Stimulated activated effector memory CD8-positive, alpha-beta T cell treated with anti-CD3 and anti-CD28 coated beads, Interleukin-12 subunit alpha, Interleukin-12 subunit beta, amount 100 ng/mL, for 72 hours (primary cell): Measurements from ENCODE around the gene HOXA1.
A peak's percentile ranks its signal among the peaks of the same experiment; 100 is the strongest.

Experiments used
- ATAC-seq: fragments of 150-1000 bp; cut with Tn5 transposase; 2 replicates; pipeline ENCODE4 v1.10.0; 2021
- DNase-seq, 2 donors: peaks; one replicate each; pipeline ENCODE4 v3.0.0; 2021 to 2022; ENCODE audit warnings: low spot score in 2 of 2
- H3K27ac Mint-ChIP-seq: one replicate; pipeline ENCODE4 v1.8.0; 2022; ENCODE audit warnings: mild to moderate bottlenecking, mixed read lengths
- H3K36me3 Mint-ChIP-seq: one replicate; pipeline ENCODE4 v1.8.0; 2022; ENCODE audit warnings: mild to moderate bottlenecking, mixed read lengths
- H3K4me1 Mint-ChIP-seq: one replicate; pipeline ENCODE4 v1.8.0; 2022; ENCODE audit warnings: mixed read lengths
- H3K4me3 Mint-ChIP-seq: one replicate; pipeline ENCODE4 v1.8.0; 2022; ENCODE audit warnings: mild to moderate bottlenecking, mixed read lengths
- H3K9me3 Mint-ChIP-seq: one replicate; pipeline ENCODE4 v1.8.0; 2022; ENCODE audit warnings: mixed read lengths

HOXA1 gene

DNA sequence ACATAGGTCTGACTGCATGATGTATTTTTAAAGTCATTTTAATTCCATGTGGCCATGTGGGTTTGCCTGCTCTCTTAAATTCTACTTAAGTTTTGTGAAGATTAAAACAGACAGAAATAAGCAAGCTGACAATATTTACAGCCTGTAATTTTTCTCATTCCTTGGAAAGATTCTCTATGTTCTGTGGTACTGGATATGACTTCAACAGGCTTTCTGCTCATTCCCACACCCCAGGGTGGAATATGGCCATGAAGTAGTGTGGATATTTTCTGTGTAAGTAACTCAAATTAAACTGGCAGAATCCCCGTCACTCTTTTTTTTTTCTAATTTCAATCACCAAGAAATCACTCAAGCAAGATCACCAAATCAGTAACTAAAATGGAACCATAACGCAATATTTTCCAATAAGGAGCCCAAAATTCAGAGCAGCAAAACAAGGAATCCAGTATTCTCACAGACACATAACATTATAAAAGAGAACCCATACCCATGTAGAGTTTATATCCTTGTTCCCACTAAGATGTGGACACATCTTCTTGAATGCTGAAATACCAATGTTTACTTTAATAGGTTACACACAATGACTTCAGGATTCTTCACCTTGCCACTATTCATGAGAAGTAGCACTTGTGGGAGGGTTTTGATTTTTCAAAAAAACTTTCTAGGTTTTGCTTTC lies 42.0 kb upstream of the HOXA1 start:
- Mint-ChIP-seq H3K27ac (no peak overlapping the region), H3K4me3 (no peak overlapping the region), H3K9me3 (no peaks in the 10 kb centered on the region), H3K4me1 (peaks cover 25% of the 10 kb centered on the region), H3K36me3 (no peaks in the 10 kb centered on the region)
- DNase-seq (no peak), ATAC-seq (no peak)

DNA sequence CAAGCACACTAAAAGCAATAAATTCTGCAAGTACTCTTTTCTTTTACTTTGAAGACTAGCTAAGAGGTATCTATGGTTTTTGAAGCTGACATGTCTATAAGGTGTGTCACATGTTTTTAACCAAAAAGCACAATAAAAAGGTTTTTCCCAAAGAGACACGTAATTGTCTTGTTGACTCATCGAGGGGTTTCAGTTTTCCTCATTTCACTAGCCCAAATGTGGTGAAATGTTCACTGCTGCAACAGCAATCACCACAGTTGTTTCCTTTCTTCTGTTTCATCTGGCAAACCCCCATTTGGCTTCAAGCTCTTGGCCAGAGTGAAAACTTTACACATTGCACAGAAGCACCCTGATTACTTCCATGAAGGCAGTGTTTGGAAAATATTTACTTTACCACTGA lies 38.6 kb upstream of the HOXA1 start:
- Mint-ChIP-seq H3K4me3 (no peak overlapping the region), H3K27ac (no peak overlapping the region), H3K36me3 (no peaks in the 10 kb centered on the region), H3K4me1 (peaks cover 25% of the 10 kb centered on the region), H3K9me3 (no peaks in the 10 kb centered on the region)
- ATAC-seq (peak; percentile 75), DNase-seq (no peak)

DNA sequence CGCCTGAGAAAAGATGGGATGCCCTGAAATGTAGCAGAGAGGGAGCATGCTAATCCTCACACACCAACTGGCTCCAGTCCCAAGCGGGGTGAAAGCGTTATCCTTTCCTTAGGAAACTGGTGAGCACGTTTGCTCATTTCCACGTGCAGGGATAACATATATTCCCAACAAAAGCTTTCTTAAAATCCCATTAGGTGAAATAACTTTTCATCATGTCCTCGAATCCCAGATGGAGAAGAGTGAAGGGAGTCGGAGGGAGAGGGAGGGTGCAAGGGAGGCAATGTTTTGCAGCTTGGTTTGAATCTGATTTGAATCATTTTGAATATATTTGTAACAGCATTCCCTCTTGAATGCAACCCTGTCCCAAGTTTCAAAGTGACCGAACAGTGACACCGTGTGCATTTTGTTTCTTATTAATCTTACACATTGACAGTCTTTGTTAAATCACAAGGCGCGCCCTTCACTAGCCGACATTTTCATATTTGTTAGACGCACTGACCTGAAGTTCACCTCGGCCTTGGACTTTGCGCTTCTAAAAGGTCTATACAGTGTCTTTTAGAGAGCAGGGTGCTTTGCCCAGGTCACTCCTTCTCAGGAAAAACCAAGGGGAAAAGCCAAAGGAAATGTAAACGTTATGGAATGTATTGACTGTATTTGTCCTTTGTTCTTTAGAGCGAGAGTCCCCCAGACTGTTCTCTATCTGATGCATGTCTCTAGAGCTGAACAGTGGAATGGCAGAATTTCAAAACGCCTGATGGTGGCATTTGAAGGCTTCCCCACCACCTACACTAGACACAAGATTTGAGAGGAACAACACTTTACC lies 37.8 kb upstream of the HOXA1 start:
- ATAC-seq: no peak

DNA sequence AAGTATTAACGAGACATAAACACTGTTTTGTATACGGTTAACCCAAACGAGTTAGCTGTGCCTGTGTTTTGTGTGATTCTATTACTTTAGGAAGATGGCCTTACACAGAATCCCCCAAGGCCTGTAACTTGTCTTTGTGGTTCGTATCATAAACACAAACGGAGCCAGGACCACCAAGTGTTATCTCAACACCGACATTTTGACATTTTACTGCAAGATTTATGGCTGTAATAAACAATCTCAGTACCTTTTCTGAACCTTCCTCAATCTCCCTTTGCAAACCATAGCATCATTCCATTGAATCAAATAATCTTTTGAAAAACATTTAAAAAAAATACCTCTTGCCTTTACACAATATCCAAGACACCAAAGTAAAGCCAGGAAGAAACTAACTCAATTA lies 37.2 kb upstream of the HOXA1 start:
- DNase-seq (no peak), ATAC-seq (no peak)
- no peaks in the 10 kb centered on the region for H3K9me3 Mint-ChIP-seq
- H3K4me3 Mint-ChIP-seq: no peak overlapping the region
- H3K36me3 Mint-ChIP-seq: no peaks in the 10 kb centered on the region
- H3K4me1 Mint-ChIP-seq: peaks cover 25% of the 10 kb centered on the region
- no peak overlapping the region for H3K27ac Mint-ChIP-seq

More for the DNA sequence above, 37.8 kb upstream of the HOXA1 start:
- Mint-ChIP-seq H3K27ac (no peak overlapping the region), H3K4me1 (peaks cover 25% of the 10 kb centered on the region), H3K4me3 (no peak overlapping the region), H3K36me3 (no peaks in the 10 kb centered on the region), H3K9me3 (no peaks in the 10 kb centered on the region)
- no peak for DNase-seq

DNA sequence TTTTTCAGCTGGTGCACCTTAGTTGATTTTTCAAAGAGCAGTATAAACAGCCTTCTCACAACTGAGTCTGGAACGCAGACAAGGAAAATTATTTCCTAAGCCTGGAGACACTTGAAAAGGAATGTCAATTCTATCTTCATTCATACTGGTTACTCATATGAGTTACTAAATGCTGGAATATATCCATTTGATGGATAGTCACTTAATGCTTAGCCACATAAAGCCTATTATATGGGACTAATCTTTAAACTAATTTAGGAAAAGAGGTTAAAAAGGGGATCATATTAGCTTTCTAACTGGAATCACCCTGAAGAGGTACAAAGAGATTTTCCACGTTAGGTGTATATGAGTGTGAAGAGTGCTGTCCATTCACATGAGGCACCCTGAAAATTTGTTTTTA lies 36.4 kb upstream of the HOXA1 start:
- Mint-ChIP-seq H3K9me3 (no peaks in the 10 kb centered on the region), H3K4me1 (peaks cover 25% of the 10 kb centered on the region), H3K4me3 (no peak overlapping the region), H3K36me3 (no peaks in the 10 kb centered on the region), H3K27ac (no peak overlapping the region)
- ATAC-seq (no peak), DNase-seq (no peak)

DNA sequence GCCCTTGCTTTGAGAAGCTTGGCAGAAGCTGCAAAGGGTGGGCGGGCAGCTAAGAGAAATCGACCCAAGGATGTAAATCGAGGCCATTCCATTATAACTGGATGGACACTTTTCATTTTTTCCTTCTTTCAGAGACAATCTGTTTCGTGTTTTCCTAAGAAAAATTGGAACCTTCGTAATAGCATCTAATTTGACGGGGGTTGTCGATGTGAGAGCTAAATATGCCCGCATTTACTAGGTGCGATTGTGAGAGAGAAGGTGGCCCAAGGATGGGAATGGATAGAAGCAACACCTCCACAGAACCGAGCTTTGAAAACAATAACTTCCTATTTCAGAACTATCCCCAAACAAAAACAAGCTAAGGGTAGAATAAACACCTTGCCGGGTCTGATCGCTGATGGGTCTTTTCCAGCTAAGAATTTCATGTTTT lies 35.6 kb upstream of the HOXA1 start:
- Mint-ChIP-seq H3K4me3 (peak overlapping the region; percentile 59), H3K27ac (no peak overlapping the region)

DNA sequence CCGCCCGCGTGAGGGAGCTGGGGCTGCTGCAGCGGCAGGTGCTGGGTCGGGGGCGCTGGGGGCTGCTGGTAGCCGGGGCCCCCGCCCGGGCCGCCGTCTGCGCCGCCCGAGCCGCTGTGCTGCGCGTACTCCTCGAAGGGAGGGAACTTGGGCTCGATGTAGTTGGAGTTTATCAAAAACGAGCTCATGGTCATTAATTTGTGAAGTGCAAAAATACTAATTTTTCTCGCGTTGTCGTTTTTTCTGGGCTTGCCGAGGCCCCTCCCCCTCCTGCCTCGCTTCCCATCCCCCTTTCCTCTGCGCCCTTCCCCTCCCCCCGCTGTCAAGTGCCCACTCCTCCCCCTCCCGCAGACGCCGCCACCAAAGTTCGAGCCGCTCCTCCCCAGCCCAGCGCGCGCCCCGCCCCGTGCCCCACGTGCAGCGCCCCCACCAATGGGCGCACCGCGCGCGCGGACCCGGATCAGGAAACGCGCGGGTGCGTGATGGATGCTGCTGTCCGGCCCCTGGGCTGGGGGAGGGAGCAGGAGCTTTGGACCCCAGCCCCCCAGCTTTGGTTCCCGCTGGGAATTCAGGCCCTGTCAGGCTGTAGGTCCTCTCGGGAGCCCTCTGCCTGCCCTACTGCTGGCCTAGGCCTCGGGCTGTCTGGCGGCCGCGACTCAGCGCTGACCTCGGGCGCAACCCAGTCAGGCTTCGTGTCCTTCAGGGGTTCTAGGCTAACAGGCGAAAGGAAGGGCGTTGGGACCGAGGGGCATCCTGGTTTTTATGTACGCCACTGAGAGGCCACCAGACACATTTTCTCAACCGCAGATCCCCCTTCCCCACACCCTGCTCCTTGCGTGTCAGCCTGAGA lies 35.0 kb upstream of the HOXA1 start, which contains the start of gene HOXA4:
Gene HOXA4, minus strand, starts transcription at position 218 of the 850 bp plus-strand sequence. Its CDS starts 24 bp downstream, at position 194.
- Mint-ChIP-seq H3K9me3 (no peaks in the 10 kb centered on the region), H3K4me1 (peaks cover 19% of the 10 kb centered on the region), H3K36me3 (no peaks in the 10 kb centered on the region), H3K4me3 (peak within 1 kb of the TSS; percentile 59), H3K27ac (no peak within 1 kb of the TSS)
- peak; percentile 92 for ATAC-seq
- DNase-seq: peak; percentile 70 to 73

More for the DNA sequence above, 35.6 kb upstream of the HOXA1 start:
- DNase-seq (no peak), ATAC-seq (no peak)
- H3K36me3 Mint-ChIP-seq: no peaks in the 10 kb centered on the region
- peaks cover 25% of the 10 kb centered on the region for H3K4me1 Mint-ChIP-seq
- H3K9me3 Mint-ChIP-seq: no peaks in the 10 kb centered on the region

DNA sequence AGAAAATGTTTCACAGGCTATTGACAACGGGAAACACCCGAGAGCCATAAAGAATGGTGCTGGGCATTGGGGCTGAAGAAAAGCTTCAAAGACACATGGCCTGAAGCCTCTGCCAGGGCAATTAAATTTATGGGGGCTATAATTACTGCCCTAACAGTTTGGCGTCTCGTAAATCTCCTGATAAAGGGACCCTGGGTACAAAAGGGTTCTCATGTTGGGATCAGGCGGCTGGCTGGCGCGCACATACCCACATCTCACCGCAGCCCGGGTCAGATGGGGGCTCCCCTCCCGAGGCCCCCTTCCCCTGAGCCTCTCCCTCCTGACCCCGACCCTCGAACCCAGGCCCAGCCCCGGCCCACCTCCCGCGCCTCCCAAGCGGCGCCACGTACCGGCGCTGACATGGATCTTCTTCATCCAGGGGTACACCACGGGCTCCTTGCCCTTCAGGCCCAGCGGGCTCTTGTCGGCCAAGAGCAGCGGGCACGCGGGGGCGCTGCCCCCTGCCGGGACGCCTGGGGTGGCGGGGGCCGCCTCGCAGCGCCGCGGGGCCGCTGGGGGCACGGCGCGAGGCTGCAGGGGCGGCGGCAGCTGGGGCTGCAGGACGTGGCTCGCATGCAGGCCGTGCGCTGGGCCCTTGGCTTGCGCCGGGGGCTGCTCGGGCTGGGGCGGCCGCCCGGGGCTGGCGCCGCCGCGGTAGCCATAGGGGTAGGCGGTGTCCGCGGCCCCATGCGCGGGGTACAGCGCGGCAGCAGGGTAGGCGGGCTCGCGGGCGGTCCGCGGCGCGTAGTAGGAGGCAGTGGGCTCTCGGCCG lies 34.1 kb upstream of the HOXA1 start:
- peak overlapping the region; percentile 59 for H3K4me3 Mint-ChIP-seq
- H3K27ac Mint-ChIP-seq: no peak overlapping the region
- H3K9me3 Mint-ChIP-seq: no peaks in the 10 kb centered on the region
- peaks cover 12% of the 10 kb centered on the region for H3K4me1 Mint-ChIP-seq
- H3K36me3 Mint-ChIP-seq: no peaks in the 10 kb centered on the region
- DNase-seq (no peak), ATAC-seq (peak; percentile 53)

DNA sequence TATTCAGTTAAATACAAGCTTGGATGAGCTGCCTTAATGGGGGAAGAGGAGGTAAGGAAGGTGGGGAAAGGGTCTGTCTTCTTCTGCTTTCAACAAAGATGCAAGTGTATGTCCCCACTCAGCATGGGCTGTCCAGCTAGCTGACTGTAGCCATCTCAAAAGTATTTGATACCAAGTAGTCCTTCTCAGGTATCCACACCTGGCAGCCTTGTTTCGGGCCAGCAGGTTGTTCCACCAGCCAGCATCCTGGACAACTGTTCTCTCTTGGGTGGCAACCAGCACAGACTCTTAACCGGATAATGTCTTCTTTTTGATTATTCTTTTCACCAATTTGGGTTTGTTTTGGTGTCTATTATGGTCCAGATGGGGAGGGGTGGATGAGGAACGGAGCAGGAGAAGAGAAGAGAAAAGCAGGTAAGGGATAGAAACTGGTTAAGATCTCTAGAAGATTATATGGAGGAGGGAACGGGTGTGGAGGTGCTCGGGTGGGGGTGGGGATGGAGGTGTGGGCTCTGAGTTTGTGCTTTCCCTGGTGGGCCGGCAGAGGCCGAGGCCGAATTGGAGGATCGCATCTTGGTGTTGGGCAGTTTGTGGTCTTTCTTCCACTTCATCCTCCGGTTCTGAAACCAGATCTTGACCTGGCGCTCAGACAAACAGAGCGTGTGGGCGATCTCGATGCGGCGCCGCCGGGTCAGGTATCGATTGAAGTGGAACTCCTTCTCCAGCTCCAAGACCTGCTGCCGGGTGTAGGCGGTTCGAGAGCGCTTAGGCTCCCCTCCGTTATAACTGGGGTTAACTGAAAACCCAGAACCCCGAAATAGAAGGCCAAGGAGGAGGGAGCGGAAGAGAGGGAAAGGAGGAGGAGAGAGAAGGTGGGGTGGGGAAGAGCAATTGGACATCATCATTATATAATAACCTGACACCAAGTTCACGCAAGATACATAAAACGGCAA lies 33.3 kb upstream of the HOXA1 start:
- peaks cover 3% of the 10 kb centered on the region for H3K4me1 Mint-ChIP-seq
- H3K4me3 Mint-ChIP-seq: peak overlapping the region; percentile 11
- no peaks in the 10 kb centered on the region for H3K36me3 Mint-ChIP-seq
- H3K9me3 Mint-ChIP-seq: no peaks in the 10 kb centered on the region
- DNase-seq (no peak), ATAC-seq (no peak)
- H3K27ac Mint-ChIP-seq: no peak overlapping the region

DNA sequence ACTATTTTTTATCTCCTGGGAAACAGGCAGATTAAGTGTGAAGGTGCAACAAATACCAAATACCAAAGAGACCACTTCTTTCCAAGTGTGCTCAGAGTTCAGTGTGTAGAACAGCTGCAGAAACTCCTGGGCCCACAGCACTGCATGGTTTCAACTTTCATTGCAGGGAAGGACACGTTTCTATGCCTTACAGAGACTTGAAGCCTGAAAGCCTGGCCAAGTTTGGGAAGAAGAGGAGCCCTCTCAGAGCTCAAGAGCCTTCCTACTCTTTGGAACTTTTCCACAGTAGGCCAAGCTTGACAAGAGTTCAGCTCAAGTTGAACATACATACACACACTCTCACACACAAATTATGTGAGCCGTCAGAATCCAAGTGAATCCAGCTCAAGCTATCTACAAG lies 32.2 kb upstream of the HOXA1 start:
- no peaks in the 10 kb centered on the region for H3K4me1 Mint-ChIP-seq
- H3K9me3 Mint-ChIP-seq: no peaks in the 10 kb centered on the region
- DNase-seq: no peak
- no peak overlapping the region for H3K27ac Mint-ChIP-seq
- no peak overlapping the region for H3K4me3 Mint-ChIP-seq
- ATAC-seq: no peak
- no peaks in the 10 kb centered on the region for H3K36me3 Mint-ChIP-seq

DNA sequence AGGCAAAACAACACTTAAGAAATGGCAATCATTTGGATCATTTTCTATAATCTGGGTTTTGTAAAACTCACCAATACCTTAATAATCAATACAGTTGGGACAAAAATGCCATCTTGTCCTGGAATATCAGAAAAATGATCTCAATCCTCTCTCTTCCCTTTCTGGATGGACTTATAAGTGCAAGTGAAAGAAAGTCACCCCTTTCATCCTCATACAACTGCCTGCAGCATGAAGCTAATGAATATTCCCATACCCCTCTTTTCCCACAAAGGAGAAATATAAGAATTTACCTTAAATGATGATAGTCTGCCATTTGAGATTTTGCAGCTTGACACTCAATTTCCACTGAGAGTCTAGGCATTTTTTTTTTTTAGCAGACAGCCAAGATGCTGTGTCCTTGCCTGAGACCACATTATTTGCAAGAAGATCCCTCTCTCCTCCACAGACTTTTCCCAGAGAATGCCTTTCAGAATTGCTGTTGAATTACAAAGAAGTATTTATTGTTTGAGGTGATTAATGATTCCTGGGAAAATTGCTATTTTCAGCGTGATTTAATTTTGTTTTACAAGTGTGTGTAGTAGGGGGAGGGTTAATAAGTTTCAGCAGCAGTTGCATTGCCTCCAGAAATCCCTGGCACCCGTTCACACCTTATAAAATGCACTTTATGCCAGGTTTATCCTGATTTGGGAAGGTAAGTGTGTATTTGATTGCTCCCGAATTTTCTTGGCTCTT lies 31.0 kb upstream of the HOXA1 start:
- DNase-seq (no peak), ATAC-seq (no peak)
- no peak overlapping the region for H3K27ac Mint-ChIP-seq
- no peak overlapping the region for H3K4me3 Mint-ChIP-seq
- no peaks in the 10 kb centered on the region for H3K9me3 Mint-ChIP-seq
- no peaks in the 10 kb centered on the region for H3K4me1 Mint-ChIP-seq
- no peaks in the 10 kb centered on the region for H3K36me3 Mint-ChIP-seq

DNA sequence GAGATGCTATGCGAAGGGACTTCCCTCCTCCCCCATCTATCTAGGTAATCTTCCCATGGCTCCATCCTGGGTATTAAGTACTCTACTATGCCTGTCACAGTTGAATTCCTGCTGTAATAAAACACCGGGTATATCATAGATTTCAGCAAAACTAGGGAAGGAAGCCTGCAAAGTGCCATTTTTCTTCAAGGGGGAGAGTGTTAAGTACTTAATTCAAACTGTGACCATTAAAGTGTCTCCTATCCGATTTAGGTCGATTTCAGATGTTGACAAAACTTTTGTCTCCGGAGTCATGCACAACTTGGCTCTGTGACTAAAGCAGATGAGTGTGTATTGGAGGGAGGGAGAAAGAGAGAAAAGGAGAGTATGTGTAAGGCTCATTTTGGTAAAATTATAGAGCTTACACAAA lies 30.2 kb upstream of the HOXA1 start:
- H3K9me3 Mint-ChIP-seq: no peaks in the 10 kb centered on the region
- H3K27ac Mint-ChIP-seq: no peak overlapping the region
- ATAC-seq: no peak
- H3K4me3 Mint-ChIP-seq: no peak overlapping the region
- H3K36me3 Mint-ChIP-seq: no peaks in the 10 kb centered on the region
- H3K4me1 Mint-ChIP-seq: no peaks in the 10 kb centered on the region
- DNase-seq: no peak

DNA sequence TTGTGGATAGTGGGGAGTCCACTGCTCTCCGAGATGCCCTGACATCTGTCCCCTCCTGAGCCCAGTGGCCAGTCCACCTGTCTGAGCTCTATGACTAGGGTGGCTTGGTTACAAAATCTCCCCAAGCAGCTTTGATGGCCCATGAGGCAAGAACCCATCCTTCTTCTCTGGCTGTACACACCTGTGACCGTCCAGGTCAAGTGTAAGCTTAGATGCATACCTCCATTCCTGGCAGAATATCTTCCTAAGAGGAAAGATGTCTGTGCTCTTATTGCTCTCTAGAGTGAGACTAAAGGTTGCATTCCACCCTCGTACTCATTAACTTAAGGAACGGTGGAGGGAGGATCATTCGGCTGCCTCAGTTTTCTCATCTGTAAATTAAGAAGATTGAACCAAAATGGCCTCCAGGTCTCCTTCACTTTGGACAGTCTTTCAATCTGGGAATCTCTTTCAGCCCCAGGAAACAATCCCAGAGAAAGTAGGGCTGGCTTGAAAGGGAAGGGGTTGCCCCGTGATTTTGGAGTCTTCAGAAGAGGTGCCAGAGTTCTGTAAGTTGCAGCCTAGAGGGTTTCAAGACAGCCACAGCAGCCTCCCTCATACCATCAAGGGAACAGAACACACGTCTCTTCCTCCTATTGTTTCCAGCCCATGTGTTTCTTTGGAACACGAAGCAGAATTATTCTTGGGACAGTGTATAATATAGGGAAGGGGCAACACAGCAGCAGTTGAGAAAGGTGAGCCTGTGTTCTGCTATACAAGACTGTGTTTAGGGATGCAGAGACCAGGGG lies 29.3 kb upstream of the HOXA1 start:
- Mint-ChIP-seq H3K36me3 (no peaks in the 10 kb centered on the region), H3K9me3 (no peaks in the 10 kb centered on the region), H3K4me3 (no peak overlapping the region), H3K4me1 (no peaks in the 10 kb centered on the region), H3K27ac (no peak overlapping the region)
- no peak for DNase-seq
- no peak for ATAC-seq
